Stimulated activated CD8-positive, alpha-beta memory T cell treated with anti-CD3 and anti-CD28 coated beads, Interleukin-7, amount 100 ng/mL, for 24 hours (primary cell): ENCODE measurements around the gene C14orf180.
"Not testable (repeated sequence)": the region's sequence is repeated elsewhere in the genome, so short reads cannot be mapped to it uniquely, and the experiment has no call there.

ENCODE experiments used
- DNase-seq: peaks from one replicate; pipeline ENCODE4 v3.0.0-alpha.2; 2020; ENCODE audit warnings: low read depth

The C14orf180 gene

DNA sequence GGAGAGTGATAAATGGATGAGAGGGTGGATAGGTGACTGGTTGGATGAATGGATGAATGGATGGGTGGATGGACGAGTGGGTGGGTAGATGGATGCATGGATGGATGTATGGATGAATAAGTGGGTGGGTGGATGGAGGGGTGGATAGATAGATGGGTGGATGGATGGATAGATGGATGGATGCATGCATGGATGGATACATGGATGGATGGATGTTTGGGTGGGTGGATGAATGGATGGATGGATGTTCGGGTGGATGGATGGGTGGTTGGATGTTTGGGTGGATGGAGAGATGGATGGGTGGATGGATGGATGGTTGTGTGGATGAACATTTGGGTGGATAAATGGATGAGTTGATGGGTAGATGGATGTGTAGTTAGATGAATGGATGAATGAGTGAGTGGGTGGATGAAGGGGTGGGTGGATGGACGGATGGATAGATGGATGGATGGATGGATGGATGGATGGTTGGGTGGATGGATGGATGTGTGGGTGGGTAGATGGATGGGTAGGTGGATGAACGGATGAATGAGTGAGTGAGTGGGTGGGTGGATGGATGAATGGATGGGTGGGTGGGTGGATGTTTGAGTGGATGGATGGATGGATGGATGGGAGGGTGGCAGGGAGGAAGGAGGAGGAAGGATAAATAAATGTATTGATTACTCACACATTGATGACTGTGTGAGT, 34.7 kb downstream of the C14orf180 start:
- DNase-seq = no peak

DNA sequence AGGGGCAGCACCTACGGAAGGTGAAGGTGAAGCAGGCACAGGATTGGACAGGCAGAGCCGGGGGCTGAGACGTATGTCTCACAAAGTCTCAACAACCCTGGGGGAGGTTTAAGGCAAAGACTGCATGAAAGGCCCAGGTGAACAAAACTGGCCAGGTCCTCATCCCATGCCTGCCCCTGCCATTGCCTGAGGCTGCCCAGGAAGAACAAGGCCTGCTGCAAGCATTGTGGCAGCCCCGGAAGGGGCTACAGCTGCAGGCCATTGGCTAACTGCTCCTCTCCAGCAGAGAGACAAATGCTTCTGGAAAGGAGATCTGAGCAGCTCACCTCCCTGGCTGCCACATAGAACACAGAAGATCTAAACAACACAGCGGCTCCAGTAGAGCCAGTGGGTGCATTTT, 45.4 kb downstream of the C14orf180 start:
- DNase-seq = no peak

DNA sequence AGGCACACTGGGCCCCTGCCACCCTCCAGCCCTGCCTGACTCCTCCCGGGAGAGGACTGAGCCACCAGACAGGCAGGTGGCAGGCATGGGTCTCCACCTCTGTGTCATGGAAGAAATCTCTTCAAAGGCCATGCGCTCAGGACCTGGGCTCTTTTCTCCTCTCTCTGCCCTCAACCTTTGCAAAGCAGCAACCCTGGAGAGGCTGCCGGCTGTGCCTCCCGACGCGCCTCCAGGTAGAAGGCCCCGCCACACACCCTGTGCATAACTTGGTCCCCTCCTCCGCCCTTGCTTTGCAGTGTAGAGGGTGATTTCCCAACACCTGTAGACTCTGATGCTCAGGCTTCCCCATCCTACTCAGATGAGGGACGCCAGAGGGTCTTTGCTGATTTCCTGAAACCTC, 53.2 kb downstream of the C14orf180 start:
- DNase-seq = no peak

DNA sequence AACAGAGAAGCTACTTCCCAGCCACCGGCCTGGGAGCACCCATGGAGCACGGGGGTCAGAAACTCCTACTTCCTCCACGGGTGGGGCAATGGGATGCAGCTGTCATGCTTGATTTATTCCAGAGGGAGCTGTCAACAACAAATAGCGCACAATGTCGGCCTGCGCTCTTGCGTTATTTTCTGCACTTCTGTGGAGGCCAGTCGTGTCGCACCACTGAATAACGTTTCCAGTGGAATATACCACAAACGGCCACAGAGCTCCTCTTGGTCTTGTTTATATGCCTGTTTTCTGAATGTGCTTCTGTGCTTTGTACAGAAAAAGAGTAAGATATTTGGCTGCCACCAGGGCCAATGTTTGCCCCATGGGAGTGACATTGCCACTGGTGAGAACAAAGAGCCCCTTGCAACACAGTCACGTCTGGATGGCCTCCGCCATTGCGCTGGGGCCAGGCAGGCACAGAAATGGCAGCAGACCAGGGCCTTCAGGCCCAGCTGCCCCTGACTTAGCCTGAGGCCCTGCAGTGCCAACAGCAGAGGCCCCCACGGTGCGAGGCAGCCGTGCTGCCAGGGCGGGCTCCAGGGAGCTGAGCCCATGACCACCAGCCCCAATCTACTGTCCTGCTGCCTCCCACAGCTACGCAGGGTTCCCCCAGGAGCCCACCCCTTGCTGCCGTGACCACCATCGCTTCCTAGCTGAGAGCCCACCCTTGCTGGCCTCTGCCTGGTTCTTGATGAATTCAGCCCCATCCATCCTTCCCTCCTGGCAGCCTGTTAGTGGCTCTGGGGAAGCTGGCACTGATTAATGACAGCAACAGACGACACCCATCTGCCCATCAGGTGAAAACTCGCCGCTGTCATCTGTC, 53.9 kb downstream of the C14orf180 start:
- DNase-seq = no peak

DNA sequence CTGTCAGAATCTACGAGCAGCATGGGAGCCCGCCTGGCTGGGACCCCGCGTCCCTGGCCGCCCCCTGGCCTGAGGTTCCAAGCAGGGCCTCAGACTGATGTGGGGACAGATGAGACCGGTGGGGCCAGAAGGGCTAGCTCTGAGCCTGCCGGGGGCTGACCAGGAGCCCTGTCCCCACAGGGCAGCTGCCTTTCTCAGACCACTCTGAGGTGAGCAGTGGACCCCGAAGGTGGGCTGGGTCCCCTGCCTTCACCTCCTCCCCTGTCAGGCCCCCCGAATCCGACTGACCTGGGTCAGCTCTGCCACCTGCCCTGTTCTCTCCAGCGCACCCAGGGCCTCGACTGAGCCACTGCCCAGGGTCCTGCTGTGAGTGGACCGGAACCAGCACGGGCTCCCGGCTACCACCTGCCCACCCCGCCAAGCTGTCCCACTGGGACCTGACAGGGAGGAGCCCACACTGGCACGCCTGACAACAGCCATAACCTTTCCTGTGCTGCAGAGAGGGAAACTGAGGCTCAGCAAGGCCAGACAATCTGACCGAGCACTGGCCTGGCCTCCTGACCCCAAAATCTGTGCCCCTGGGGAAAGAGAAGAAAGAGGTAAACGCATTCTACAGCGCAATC, 54.7 kb downstream of the C14orf180 start:
- DNase-seq = no peak

DNA sequence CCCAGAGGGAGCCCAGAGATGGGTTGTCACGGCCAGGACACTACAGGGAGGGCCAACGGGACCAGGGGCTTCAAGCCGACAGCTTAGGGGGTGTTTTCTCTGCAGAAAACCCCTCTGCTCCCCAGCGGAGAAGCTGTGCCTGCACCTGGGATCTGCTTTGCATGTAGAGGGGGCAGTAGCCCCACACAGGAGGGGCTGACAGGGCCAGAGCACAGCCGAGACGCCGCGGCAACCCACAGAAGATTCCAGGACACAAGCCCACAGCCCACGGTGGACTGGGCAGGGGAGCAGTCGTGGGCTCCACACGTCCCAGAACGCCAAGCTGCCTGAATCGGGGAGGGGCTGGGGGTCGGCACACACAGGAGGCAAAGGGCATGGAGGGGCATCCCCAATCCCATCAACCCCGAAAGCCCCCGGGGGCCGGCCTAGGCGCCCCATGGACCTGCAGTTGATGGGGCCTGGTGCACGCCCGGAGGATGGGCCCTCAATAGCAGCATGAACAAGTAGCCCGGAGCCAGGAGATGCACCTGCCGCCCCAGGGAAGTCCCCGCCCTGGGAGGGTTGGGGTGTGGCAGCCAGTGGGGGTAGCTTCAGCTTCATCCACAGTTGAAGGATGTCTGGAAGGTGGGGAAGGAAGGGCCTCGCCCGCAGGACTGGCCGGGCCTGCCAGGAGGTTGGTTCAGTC, 55.5 kb downstream of the C14orf180 start:
- DNase-seq = no peak

DNA sequence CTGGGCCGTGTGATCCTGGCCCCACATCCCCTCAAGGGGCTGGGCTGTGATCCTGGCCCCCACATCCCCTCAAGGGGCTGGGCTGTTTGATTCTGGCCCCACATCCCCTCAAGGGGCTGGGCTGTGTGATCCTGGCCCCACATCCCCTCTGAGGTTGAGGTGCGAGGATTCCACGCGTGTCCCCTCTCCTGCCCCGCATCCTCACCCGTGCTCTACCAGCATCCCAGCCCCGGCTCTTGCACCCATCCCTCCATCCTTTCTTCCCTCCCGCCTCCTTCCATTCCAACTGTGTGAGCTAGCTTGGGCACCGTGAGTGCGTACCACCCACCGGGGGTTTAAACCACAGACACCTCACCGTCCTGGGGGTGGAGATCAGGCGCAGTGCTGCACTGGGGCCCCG, 56.2 kb downstream of the C14orf180 start:
- DNase-seq = no peak

DNA sequence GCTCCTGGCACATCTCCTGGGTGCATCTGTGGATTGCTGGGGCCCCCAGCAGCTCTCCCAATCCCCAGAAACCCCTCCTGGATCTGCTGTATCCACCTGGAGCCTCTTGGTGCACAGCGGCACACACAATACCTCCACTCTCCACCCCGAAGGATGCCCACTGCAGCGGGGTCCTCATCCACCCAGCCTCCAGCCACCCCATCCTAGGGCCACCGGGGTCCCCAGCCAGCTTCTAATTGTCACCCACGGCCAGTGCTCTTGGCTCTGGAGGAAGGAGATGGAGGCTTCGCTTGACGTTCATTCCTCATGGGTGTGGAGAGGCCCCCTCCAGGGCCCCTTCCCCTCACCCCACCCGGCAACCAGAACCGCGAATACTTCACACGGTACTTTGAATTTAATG, 56.6 kb downstream of the C14orf180 start:
- no peak for DNase-seq

DNA sequence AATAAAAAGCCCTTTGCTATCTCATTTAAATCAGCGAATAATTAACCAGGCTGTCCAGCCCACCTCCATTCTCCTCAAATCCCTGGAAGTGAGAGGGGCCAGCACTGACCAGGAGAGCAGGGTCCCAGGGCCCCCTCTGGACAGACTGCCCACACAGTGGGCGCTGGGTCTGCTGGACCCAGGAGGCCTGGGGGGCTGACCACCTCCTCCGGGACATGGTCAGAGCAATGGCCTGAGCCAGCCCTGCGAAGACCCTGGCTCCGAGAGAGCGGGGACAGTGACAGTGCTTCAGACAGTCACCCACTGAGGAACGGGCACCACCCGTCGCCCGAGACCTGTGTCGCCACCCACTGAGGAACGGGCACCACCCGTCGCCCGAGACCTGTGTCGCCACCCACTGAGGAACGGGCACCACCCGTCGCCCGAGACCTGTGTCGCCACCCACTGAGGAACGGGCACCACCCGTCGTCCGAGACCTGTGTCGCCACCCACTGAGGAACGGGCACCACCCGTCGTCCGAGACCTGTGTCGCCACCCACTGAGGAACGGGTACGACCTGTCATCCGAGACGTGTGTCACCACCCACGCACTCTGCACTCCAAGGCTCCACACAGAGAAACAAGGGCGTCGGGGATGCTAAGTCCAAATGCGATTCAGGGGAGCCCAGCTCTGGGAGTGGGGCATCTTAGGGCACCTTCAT, 57.4 kb downstream of the C14orf180 start:
- DNase-seq = not testable (repeated sequence)

DNA sequence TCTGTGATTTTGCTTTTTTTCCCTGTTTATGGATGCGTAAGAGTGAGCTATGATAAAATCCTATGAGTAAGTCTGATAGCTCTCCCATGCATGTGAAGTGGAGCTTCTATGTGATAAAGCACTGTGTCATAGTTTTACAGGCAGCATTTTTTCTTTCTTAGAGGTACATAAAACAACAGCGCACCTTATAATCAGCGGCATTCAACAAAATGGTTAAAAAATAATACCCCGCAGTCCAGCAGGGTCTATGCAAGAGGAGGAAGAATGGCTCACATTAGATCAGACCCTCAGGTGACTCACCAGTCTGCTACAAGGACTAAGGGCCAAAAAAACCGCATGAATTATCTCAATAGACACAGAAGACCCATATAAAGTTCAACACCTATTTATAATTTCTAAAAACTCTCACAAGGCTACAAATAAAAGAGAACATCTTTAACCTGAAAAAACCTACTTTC, 58.0 kb downstream of the C14orf180 start:
- DNase-seq = no peak

DNA sequence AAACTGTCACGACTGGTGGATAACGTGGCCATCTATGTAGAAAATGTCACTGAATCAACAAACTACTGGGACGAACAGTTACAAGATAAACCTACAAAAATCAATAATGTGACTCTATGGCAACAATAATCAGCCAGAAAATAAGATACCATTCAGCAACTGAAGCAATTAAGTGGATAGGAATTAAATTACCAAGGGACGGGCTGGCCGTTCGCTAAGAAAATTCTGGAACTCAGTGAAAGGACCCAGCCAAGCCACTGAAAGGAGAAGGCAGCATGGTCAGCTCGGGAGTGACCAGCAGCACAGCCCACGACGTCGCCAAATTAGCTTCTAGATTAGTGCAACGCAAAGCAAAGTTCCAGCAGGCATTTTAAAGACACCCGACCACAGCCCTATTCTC, 58.6 kb downstream of the C14orf180 start:
- no peak for DNase-seq

DNA sequence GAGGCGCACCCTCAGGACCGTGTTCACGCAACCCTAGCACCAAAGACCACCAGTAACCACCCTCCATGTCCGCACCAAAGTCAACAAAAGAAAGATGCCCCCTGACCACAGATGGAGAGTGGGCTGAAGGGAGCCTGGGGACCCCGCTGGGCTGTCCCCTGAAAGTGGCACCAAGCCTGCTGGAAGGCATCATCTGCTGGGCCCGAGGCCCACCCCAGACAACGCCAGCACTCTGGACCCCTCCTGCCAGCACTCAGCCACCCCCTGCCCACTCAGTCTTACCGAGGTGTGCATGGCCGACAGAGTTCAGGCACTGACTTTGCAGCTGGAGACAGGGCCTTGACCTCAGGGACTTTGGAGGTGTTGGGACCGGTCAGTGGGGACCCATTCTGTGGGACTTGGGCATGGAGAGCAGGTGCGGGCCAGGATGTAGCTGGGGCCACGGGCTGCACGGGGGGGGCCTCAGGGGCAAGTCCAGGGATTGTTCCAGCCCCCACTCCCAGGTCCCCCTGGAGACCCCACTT, 59.4 kb downstream of the C14orf180 start:
- DNase-seq = no peak

DNA sequence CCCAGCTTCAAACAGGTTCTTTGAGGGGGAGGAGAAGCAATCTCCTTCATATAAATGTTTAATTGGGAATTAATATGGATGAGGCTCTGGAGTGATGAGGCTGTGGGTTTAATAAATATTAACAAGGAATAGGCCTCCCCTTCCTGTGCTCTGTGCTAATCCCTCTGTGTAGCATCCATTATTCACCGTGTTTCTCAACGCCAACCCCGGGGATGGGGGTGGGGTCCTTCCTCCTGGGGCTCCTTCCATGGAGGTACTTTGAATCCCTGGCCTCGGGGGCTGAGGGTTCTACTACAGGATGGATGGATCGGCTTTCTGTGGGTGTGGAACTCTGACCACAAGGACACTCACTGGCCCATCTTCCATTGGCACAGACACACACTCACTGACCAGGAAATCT, 59.9 kb downstream of the C14orf180 start:
- DNase-seq = no peak
